ENCODE data around the gene CTIF. TPM values are rescaled to one million over a fixed set of nuclear protein-coding genes. Genes with fewer than 3 reads are reported as not detected.

CTIF gene
- total and polyA plus RNA-seq, 4 experiments from 2014 or later = 5.2 to 6.5 TPM; not detected in 2

- DNase-seq = no peak
- no peaks in the 10 kb centered on the region for H3K27me3 ChIP-seq (ENCODE audit: insufficient read depth, low read length)
- Mint-ChIP-seq H3K4me3 (no peak overlapping the region), H3K36me3 (peaks cover 0 to 4% of the 10 kb centered on the region in 2 donors), H3K27ac (no peak overlapping the region), H3K4me1 (peaks cover 9 to 22% (median 9%) of the 10 kb centered on the region in 4 donors), H3K9me3 (peaks cover 0 to 4% (median 0%) of the 10 kb centered on the region in 8 donors), H3K27me3 (peaks cover 0 to 1% of the 10 kb centered on the region in 2 donors)
- POLR2A ChIA-PET (ENCODE audit: partially characterized antibody) = no interaction called here
- no peaks in the 10 kb centered on the region for H3K36me3 ChIP-seq (ENCODE audit: insufficient read depth, low read length)
- intact Hi-C loops (cut with micrococcal nuclease) = no loop called here
- CTCF ChIA-PET (ENCODE audit: partially characterized antibody) = no interaction called here
- no peak overlapping the region for H3K4me3 ChIP-seq (ENCODE audit: low read length in 2 of 2)
- H3K4me1 ChIP-seq (ENCODE audit: insufficient read depth, low read length) = peaks cover 13% of the 10 kb centered on the region
- H3K27ac ChIP-seq (ENCODE audit: low read depth, low read length) = no peak overlapping the region
- H3K9me3 ChIP-seq (ENCODE audit: control insufficient read depth in 1 of 2, low read length in 2 of 2) = no peaks in the 10 kb centered on the region
Measured at GRCh38 chr18:48772457-48772856, 233.6 kb downstream of the CTIF start.

DNA sequence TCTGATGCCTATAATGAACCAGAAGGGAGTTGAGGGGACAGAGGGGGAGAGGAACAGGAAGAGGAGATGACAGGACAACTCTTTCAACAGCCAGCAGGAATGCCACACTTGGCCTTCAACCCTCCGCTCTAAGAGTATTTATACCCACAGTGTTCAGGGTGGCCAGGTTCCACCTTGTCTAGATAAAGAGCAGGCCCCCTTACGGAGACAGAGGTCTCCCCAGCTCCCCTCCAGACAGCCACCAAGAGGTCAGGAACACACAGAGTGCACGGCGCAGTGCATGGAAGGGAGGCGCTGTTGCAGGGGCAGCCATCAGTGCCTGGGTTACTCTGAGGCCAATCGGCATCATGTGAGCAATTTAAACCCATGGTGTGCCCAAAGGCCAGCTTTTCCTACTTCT lies 235.0 kb downstream of the CTIF start:
- Histone ChIP-seq H3K4me1 (ENCODE audit: insufficient read depth, low read length) (peaks cover 10% of the 10 kb centered on the region), H3K36me3 (ENCODE audit: insufficient read depth, low read length) (no peaks in the 10 kb centered on the region), H3K27me3 (ENCODE audit: insufficient read depth, low read length) (no peaks in the 10 kb centered on the region), H3K27ac (ENCODE audit: low read depth, low read length) (no peak overlapping the region), H3K4me3 (ENCODE audit: low read length in 2 of 2) (no peak overlapping the region), H3K9me3 (ENCODE audit: control insufficient read depth in 1 of 2, low read length in 2 of 2) (no peaks in the 10 kb centered on the region)
- no peak for DNase-seq
- Mint-ChIP-seq H3K27ac (no peak overlapping the region), H3K36me3 (peaks cover 0 to 4% of the 10 kb centered on the region in 2 donors), H3K4me1 (peaks cover 4 to 22% (median 5%) of the 10 kb centered on the region in 4 donors), H3K4me3 (no peak overlapping the region), H3K9me3 (peaks cover 0 to 4% (median 0%) of the 10 kb centered on the region in 8 donors), H3K27me3 (peaks cover 0 to 1% of the 10 kb centered on the region in 2 donors)
- ChIA-PET CTCF (ENCODE audit: partially characterized antibody) (interaction anchor here (1.2 to 8.1 kb wide), 3 partner anchors 141 to 268 kb away, joined by 3 to 127 read pairs (median 58); no protein-coding TSS in a partner anchor), POLR2A (ENCODE audit: partially characterized antibody) (no interaction called here)
- intact Hi-C loops (cut with micrococcal nuclease) = no loop called here

- Histone ChIP-seq H3K9me3 (ENCODE audit: control insufficient read depth in 1 of 2, low read length in 2 of 2) (no peaks in the 10 kb centered on the region), H3K4me3 (ENCODE audit: low read length in 2 of 2) (no peak overlapping the region), H3K27ac (ENCODE audit: low read depth, low read length) (no peak overlapping the region), H3K4me1 (ENCODE audit: insufficient read depth, low read length) (peaks cover 10% of the 10 kb centered on the region), H3K36me3 (ENCODE audit: insufficient read depth, low read length) (no peaks in the 10 kb centered on the region), H3K27me3 (ENCODE audit: insufficient read depth, low read length) (no peaks in the 10 kb centered on the region)
- Mint-ChIP-seq H3K36me3 (peaks cover 0 to 4% of the 10 kb centered on the region in 2 donors), H3K4me3 (no peak overlapping the region), H3K9me3 (peaks cover 0 to 4% (median 0%) of the 10 kb centered on the region in 8 donors), H3K27ac (no peak overlapping the region), H3K27me3 (no peaks in the 10 kb centered on the region), H3K4me1 (peaks cover 4 to 18% (median 5%) of the 10 kb centered on the region in 4 donors)
- DNase-seq = no peak
- POLR2A ChIA-PET (ENCODE audit: partially characterized antibody) = interaction anchor here (1.6 kb wide), 1 partner anchor 139 kb away, joined by 7 read pairs; no protein-coding TSS in a partner anchor
- intact Hi-C loops (cut with micrococcal nuclease) = loop anchor here (5.0 kb wide), 1 partner anchor 197 kb away; no protein-coding TSS in a partner anchor
- CTCF ChIA-PET (ENCODE audit: partially characterized antibody) = interaction anchor here (1.1 to 8.1 kb wide), 3 partner anchors 8 to 267 kb away, joined by 3 to 127 read pairs (median 58); no protein-coding TSS in a partner anchor
Measured at GRCh38 chr18:48774941-48775340, 236.1 kb downstream of the CTIF start.

- Histone ChIP-seq H3K27me3 (ENCODE audit: insufficient read depth, low read length) (no peaks in the 10 kb centered on the region), H3K27ac (ENCODE audit: low read depth, low read length) (no peak overlapping the region), H3K4me3 (ENCODE audit: low read length in 2 of 2) (no peak overlapping the region), H3K4me1 (ENCODE audit: insufficient read depth, low read length) (peaks cover 10% of the 10 kb centered on the region), H3K9me3 (ENCODE audit: control insufficient read depth in 1 of 2, low read length in 2 of 2) (no peaks in the 10 kb centered on the region), H3K36me3 (ENCODE audit: insufficient read depth, low read length) (no peaks in the 10 kb centered on the region)
- Mint-ChIP-seq H3K36me3 (peaks cover 0 to 4% of the 10 kb centered on the region in 2 donors), H3K9me3 (peaks cover 0 to 4% (median 0%) of the 10 kb centered on the region in 8 donors), H3K27me3 (no peaks in the 10 kb centered on the region), H3K27ac (peak overlapping the region in 2 of 7 donors; percentile 10 to 72), H3K4me3 (no peak overlapping the region), H3K4me1 (peaks cover 4 to 18% (median 5%) of the 10 kb centered on the region in 4 donors)
- no peak for DNase-seq
- intact Hi-C loops (cut with micrococcal nuclease) = loop anchor here (2.0 to 5.0 kb wide), 2 partner anchors 197 to 463 kb away; no protein-coding TSS in a partner anchor
- ChIA-PET CTCF (ENCODE audit: partially characterized antibody) (interaction anchor here (1.1 to 8.1 kb wide), 3 partner anchors 8 to 267 kb away, joined by 3 to 127 read pairs (median 58); no protein-coding TSS in a partner anchor), POLR2A (ENCODE audit: partially characterized antibody) (interaction anchor here (0.9 to 1.6 kb wide), 2 partner anchors 138 to 139 kb away, joined by 3 to 7 read pairs; no protein-coding TSS in a partner anchor)
Measured at GRCh38 chr18:48775372-48776155, 236.7 kb downstream of the CTIF start.

DNA sequence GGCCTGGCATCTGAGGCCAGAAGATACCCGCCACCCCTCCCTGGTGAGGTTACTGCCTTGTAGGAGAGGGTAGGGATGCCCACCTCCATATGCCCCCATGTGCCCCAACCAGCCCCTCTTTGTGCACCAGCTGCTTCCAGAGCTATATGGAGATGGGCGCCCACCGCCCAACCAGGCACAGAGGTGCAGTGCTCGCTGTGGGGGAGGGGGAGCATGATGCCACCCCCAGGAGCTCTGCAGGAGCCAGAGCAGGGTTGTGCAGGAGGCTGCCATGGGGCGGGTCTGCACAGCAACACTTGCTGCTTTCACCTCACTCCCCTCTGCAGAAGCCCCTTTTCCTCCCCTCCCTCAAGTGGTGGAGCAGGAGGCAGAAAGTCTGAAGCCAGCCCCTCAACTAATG lies 237.3 kb downstream of the CTIF start:
- Mint-ChIP-seq H3K9me3 (peaks cover 0 to 4% (median 0%) of the 10 kb centered on the region in 8 donors), H3K27ac (peak overlapping the region in 1 of 7 donors; percentile 42), H3K27me3 (no peaks in the 10 kb centered on the region), H3K36me3 (peaks cover 0 to 4% of the 10 kb centered on the region in 2 donors), H3K4me3 (no peak overlapping the region), H3K4me1 (peaks cover 4 to 18% (median 5%) of the 10 kb centered on the region in 4 donors)
- ChIA-PET CTCF (ENCODE audit: partially characterized antibody) (interaction anchor here (0.6 to 8.1 kb wide), 16 partner anchors 11 to 671 kb away, joined by 3 to 127 read pairs (median 7); no protein-coding TSS in a partner anchor), POLR2A (ENCODE audit: partially characterized antibody) (interaction anchor here (0.9 to 2.3 kb wide), 2 partner anchors 38 to 139 kb away, joined by 3 to 8 read pairs; no protein-coding TSS in a partner anchor)
- no peak for DNase-seq
- H3K27me3 ChIP-seq (ENCODE audit: insufficient read depth, low read length) = no peaks in the 10 kb centered on the region
- no peaks in the 10 kb centered on the region for H3K9me3 ChIP-seq (ENCODE audit: control insufficient read depth in 1 of 2, low read length in 2 of 2)
- H3K27ac ChIP-seq (ENCODE audit: low read depth, low read length) = no peak overlapping the region
- no peak overlapping the region for H3K4me3 ChIP-seq (ENCODE audit: low read length in 2 of 2)
- H3K36me3 ChIP-seq (ENCODE audit: insufficient read depth, low read length) = no peaks in the 10 kb centered on the region
- H3K4me1 ChIP-seq (ENCODE audit: insufficient read depth, low read length) = peaks cover 10% of the 10 kb centered on the region
- intact Hi-C loops (cut with micrococcal nuclease) = loop anchor here (2.0 to 5.0 kb wide), 2 partner anchors 196 to 463 kb away; no protein-coding TSS in a partner anchor

DNA sequence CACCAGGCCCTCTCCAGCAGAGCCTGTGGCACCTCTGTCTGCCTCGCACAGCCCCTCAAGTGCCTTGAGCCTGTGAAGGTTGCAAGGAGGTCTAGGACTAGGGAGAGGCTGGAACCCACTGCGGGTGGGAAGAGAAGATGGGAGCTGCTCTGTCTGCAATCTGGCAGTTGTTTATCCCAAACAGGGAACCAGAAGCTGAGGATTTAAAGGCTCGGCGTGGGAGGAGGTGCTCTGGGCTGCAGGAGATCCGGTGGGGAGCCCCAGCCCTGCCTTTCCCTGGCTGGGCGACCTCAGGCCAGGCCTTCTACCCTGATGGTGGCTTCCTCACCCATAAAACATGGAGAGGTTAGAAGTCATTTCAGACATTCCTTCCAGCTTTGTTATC lies 237.8 kb downstream of the CTIF start:
- no peak overlapping the region for H3K4me3 ChIP-seq (ENCODE audit: low read length in 2 of 2)
- H3K4me3 Mint-ChIP-seq = no peak overlapping the region
- no peaks in the 10 kb centered on the region for H3K27me3 Mint-ChIP-seq
- H3K9me3 ChIP-seq (ENCODE audit: control insufficient read depth in 1 of 2, low read length in 2 of 2) = no peaks in the 10 kb centered on the region
- intact Hi-C loops (cut with micrococcal nuclease) = loop anchor here (1.0 to 5.0 kb wide), 10 partner anchors 66 to 672 kb away; no protein-coding TSS in a partner anchor
- peaks cover 0 to 4% (median 0%) of the 10 kb centered on the region in 8 donors for H3K9me3 Mint-ChIP-seq
- H3K36me3 Mint-ChIP-seq = peaks cover 0 to 4% of the 10 kb centered on the region in 2 donors
- H3K27me3 ChIP-seq (ENCODE audit: insufficient read depth, low read length) = no peaks in the 10 kb centered on the region
- DNase-seq = no peak
- H3K4me1 ChIP-seq (ENCODE audit: insufficient read depth, low read length) = peaks cover 10% of the 10 kb centered on the region
- peak overlapping the region in 1 of 7 donors; percentile 42 for H3K27ac Mint-ChIP-seq
- ChIA-PET POLR2A (ENCODE audit: partially characterized antibody) (interaction anchor here (1.1 to 2.3 kb wide), 2 partner anchors 18 to 37 kb away, joined by 3 to 8 read pairs; no protein-coding TSS in a partner anchor), CTCF (ENCODE audit: partially characterized antibody) (interaction anchor here (0.6 to 8.1 kb wide), 17 partner anchors 11 to 670 kb away, joined by 3 to 127 read pairs (median 7); no protein-coding TSS in a partner anchor)
- no peak overlapping the region for H3K27ac ChIP-seq (ENCODE audit: low read depth, low read length)
- peaks cover 4 to 18% (median 5%) of the 10 kb centered on the region in 4 donors for H3K4me1 Mint-ChIP-seq
- no peaks in the 10 kb centered on the region for H3K36me3 ChIP-seq (ENCODE audit: insufficient read depth, low read length)

Measured in CD4-positive, alpha-beta memory T cell (primary cell).